GM18909 (cell line): ENCODE data around the gene AP1G1.
A peak's percentile ranks its signal among the peaks of the same experiment; 100 is the strongest.

Experiments used
- ATAC-seq: cut with Tn5 transposase; IDR thresholded peaks from one replicate; pipeline ENCODE4 v1.9.1; 2021; ENCODE audit warnings: mild to moderate bottlenecking; ENCODE audit not compliant: unreplicated experiment, poor library complexity

Gene AP1G1

DNA sequence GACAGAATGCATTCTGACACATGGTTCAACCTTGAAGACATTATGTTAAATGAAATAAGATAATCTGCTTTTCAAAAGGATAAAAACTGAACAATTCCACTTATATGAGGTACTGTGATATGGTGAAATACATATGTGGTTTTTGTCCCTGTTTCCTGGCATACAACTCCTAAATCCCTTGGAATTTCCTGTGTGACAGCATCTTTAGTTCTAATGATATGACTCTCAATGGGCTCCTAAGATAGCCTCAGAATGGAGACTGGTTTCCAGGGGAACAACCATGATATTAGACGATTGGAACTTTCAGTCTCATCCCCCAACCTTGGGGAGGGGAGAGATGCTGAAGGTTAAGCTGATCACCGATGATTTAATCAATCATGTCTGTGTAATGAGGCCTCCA lies 46.4 kb downstream of the AP1G1 start:
- ATAC-seq, result no peak

- no peak for ATAC-seq
Measured at GRCh38 chr16:71761097-71761496, 47.5 kb downstream of the AP1G1 start.

GRCh38 chr16:71758293-71758760 lies 50.3 kb downstream of the AP1G1 start:
- ATAC-seq, result no peak

DNA sequence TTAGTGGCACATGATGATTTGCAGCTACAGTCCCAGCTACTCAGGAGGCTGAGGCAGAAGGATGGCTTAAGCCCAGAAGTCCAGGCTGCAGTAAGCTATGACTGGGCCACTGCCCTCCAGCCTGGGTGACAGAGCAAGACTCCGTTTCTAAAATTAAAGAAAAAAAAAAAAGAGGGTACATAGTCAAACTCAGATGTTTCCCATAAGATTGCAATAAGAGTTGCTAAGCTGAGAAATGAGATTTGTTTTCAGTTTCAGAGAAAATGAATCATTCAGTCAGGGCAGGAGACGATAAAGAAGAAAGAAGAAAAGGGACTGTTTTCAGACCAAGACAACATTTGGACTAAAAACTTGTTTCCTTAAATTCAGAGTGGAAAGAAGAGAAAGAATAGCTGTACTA lies 54.0 kb downstream of the AP1G1 start:
- ATAC-seq, result no peak

- no peak for ATAC-seq
Measured at GRCh38 chr16:71754108-71754507, 54.5 kb downstream of the AP1G1 start.

DNA sequence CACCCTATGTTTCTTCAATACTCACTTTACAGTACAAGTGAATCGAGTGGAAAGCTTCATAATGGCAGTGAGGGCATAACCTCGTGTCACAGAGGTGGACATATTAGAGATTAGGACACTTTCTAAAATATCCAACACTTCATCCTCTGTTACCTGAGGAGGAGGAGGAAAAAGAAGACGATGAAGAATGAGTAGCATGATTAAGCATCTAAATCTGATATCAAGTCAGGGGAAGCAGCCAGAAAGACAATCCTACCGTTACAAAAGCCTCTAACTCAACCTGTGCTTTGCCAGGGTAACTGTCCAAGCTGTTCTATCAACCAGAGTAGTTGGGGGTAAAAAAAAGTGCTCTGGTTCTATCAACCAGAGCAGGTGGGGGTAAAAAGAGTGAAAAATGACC lies 60.4 kb downstream of the AP1G1 start:
- no peak for ATAC-seq

DNA sequence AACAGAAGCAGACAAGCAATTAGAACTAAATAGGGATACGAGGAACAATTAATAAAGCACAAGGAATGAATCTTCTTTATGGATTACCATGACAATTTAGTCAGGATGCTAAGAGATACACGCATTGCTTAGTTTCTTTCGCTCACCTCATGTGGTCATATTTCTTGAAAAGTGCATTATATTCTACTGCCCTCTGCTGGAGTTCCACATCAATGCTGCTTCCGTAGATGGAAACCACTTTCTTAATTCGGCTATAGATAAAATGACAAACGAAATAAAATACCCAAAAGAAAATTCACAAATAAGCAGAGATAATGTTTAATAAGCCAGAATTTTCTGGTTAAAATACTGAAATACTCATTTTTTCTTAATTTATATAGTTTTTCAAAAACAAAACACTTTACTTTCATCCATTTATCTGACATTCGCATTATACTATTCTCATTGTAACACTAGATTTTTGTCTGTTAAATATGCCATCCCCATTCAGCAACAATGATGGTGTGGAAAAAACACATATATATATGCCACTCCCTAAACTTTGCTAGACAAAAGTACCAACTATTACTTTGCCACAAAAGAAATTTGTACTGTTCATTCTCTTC lies 62.1 kb downstream of the AP1G1 start:
- no peak for ATAC-seq

- no peak for ATAC-seq
Measured at GRCh38 chr16:71738855-71739254, 69.8 kb downstream of the AP1G1 start.

GRCh38 chr16:71737501-71737900 lies 71.1 kb downstream of the AP1G1 start:
- ATAC-seq, result no peak

- ATAC-seq, result no peak
Measured at GRCh38 chr16:71734511-71734910, 74.1 kb downstream of the AP1G1 start.

DNA sequence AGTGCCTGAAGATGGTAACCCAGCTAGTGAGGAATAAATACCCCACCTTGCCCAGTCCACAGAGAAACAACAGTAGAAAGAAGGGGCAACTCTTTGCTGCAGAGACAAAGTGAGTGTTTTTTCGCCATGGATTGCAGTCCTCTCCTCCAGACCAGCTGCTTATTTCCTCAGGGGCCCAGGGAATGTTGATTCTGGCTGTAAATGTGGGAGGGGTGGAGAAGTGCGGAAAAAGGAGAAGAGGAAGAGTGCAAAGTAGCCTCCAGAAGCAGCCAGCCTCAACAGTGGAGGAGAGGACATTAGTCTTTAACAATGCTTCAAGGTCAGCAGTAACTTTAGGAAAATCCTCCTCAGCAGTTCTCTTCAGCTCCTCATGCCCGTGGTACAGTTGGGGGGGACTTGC lies 76.0 kb downstream of the AP1G1 start:
- ATAC-seq, result no peak

GRCh38 chr16:71727551-71728324 lies 80.9 kb downstream of the AP1G1 start:
- no peak for ATAC-seq

- no peak for ATAC-seq
Measured at GRCh38 chr16:71726476-71727315, 81.9 kb downstream of the AP1G1 start.

GRCh38 chr16:71724320-71724751 lies 84.3 kb downstream of the AP1G1 start, which contains the start of gene PHLPP2:
PHLPP2 (minus strand) TSS chr16:71724701; CDS start chr16:71714795, 9,906 bp downstream.
- no peak for ATAC-seq

DNA sequence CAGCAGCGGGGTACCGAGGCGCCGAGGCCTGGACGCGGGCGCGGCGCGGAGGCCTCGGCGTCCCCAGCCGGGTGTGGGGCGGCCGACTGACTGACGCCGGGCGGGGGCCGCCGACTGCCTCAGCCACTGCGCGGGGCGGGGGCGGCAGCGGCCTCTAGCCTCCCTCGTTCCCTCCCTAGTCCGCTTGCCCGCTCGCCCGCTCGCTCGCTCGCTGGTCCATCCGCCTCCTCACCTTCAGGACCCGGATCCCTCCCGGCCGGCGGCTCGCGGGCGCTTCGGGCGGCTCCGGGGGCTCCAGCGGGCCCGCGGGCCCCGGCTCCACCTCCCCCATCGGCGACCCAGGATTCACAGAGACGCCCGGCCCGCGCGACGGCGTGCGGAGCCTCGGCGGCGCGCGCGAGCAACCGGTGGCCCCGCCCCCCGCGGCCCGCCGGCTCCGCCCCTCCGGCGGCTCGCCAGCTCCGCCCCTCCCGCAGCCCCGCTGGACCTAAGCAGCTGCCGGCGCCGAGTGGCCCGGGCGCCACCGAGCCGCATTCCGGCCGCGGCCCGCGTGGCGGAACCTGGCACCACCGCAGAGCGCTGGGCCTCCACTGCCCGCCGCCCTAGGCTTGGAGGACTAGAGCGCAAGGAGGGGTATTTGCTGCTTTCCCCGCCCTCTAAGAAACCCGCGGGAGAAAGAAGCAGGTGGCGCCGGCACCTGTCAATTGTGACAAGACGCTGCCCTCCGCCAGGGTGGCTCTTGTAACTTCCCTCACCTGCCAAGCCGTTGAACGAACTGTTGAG lies 84.9 kb downstream of the AP1G1 start:
- ATAC-seq, result peak; percentile 75

DNA sequence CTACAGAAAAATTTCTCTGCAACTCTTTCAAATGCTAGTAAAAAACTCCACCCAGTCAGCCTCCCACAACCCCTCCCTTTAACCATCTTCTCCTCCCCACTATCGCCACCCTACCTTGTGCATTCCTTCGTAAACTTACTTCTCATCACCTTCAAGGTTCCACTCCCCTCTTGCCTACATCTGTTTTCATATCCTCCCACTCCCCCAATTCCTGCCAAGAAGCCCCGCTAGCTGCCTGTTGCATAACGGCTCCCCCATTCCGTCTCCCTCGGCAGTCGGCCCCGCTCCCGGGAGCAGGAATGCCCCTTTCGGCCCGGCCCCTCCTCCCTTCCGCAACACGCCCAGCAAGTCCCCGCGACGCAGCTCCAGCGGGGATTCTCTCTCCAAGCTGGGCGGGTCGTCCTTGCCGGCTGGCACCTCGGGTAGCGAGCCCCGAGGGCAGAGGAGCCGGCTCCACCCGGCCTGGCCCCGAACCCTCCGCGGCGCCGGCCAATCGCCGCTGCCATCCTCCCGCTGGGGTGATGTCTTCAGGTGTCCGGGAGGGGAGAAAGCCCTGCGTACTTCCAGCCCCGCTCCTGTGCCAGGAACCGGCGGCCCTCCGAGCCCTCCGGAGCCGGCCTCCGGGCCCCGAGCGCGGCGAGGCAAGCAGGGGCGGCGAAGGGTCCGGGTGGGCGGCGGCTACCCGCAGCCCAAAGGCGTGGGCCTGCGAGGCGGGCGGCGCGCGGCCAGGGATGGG lies 85.7 kb downstream of the AP1G1 start:
- ATAC-seq, result peak; percentile 42

DNA sequence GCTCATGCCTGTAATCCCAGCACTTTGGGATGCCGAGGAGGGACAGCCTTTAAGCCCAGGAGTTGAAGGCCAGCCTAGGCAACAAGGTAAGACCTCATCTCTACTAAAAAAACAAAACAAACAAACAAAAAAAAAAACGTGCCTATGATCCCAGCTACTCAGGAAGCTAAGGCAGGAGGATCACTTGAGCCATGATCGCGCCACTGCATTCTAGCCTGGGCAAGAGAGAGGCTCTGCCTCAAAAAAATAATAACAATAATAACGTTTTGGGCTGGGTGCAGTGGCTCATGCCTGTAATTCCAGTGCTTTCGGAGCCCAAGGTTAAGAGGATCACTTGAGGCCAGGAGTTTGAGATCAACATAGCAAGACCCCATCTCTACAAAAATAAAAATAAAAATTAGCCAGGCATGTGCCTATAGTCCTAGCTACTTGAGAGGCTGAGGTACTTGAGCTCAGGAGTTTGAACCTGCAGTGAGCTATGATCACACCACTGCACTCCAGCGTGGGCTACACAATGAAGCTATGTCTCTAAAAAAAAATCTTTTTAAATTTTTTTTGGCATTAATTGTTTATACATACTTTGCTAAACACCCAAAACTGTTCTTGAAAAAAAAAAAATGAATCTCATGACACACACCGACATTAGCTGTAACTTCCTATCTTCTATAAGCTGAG lies 87.4 kb downstream of the AP1G1 start:
- no peak for ATAC-seq

- no peak for ATAC-seq
Measured at GRCh38 chr16:71712501-71712900, 96.1 kb downstream of the AP1G1 start.

DNA sequence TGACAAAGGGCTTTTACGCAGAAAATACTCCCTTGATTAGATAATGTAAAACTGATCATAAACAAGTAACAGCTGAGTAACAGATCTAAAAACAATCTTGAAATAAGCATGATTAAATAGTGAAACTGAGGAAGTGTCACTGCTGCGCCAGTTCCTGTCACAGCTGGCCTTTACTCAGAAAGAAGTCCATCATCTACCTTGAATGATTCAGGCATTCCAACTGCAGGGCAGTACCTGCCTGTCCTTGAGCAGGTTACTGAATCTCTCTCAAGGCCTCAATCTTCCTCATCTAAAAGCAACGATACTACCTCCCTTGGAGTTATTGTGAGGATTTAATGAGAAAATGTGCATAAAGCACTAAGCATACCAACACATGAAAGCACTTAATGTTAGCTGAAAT lies 96.8 kb downstream of the AP1G1 start:
- ATAC-seq, result no peak
